Measurements from ENCODE around the gene FSTL4.

Gene FSTL4

DNA sequence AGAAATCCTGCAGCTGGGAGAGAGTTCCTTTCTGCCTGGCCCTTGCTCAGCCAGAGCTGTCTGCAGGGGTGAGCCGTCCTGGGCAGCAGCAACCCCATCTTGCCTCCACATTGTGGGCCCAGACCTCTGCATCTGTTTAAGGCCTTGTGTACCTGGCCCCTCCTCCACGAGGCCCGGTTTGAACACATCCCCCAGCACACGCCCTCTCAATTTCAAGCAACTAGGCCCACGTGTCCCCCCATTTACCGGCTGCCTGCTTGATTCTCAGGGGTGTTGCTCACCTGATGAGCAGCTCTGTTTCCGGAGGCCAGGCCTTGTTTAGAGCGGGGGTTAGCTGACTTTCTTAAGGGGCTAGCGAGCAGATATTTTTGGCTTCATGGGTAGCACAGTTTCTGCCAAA, 378.7 kb downstream of the FSTL4 start:
- no peaks in the 10 kb centered on the region for H3K79me2 ChIP-seq (ENCODE audit: insufficient read depth, low read length)
- H3K4me1 ChIP-seq (ENCODE audit: insufficient read depth, low read length, severe bottlenecking), result no peaks in the 10 kb centered on the region
- no peak overlapping the region for H3K4me2 ChIP-seq (ENCODE audit: low read length)
- H4K20me1 ChIP-seq (ENCODE audit: insufficient read depth, low read length), result no peaks in the 10 kb centered on the region
- H2AFZ ChIP-seq (ENCODE audit: low read length), result no peak overlapping the region
- TF ChIP-seq, protein P1, sequence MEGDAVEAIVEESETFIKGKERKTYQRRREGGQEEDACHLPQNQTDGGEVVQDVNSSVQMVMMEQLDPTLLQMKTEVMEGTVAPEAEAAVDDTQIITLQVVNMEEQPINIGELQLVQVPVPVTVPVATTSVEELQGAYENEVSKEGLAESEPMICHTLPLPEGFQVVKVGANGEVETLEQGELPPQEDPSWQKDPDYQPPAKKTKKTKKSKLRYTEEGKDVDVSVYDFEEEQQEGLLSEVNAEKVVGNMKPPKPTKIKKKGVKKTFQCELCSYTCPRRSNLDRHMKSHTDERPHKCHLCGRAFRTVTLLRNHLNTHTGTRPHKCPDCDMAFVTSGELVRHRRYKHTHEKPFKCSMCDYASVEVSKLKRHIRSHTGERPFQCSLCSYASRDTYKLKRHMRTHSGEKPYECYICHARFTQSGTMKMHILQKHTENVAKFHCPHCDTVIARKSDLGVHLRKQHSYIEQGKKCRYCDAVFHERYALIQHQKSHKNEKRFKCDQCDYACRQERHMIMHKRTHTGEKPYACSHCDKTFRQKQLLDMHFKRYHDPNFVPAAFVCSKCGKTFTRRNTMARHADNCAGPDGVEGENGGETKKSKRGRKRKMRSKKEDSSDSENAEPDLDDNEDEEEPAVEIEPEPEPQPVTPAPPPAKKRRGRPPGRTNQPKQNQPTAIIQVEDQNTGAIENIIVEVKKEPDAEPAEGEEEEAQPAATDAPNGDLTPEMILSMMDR (IDR thresholded peaks at IDR 0.05; ENCODE audit: low read length), result no peak
- H3K4me3 ChIP-seq (ENCODE audit: low read depth, low read length, poor library complexity, severe bottlenecking), result no peak overlapping the region
- H3K9me2 ChIP-seq (ENCODE audit: low read depth, low read length), result no peaks in the 10 kb centered on the region
- H3K36me3 ChIP-seq (ENCODE audit: insufficient read depth, low read length), result no peaks in the 10 kb centered on the region
- H3F3A ChIP-seq (ENCODE audit: insufficient read depth, low read length), result no peaks in the 10 kb centered on the region
- H3K27ac ChIP-seq (ENCODE audit: low read depth, low read length, poor library complexity, severe bottlenecking), result no peak overlapping the region
- peaks cover 8% of the 10 kb centered on the region; the same call in 1 of the 2 replicates for H3K27me3 ChIP-seq (ENCODE audit: insufficient read depth, low read length)
- no peaks in the 10 kb centered on the region for H3K9me3 ChIP-seq (ENCODE audit: low read length)
- H3K9ac ChIP-seq (ENCODE audit: low read length), result no peak overlapping the region

DNA sequence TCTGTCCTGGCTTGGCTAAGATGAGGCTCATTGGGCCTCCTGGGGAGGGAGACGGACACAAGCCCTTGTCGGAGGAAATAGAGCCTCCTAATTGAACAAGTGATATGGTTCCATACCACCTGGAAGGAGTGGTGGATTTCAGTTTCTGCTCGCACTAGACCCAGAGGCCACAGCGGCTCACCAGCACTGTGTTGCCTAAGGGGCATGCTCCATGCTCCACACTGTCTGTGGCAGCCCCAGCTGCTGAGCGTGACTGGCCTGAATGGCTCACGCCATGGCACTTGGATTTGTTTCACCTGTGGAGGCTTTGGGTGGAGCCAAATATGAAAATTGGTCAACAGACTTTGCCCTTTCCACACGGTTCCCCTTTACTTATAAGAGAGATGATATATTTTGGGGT, 379.4 kb downstream of the FSTL4 start:
- no peaks in the 10 kb centered on the region for H3K9me2 ChIP-seq (ENCODE audit: low read depth, low read length)
- H4K20me1 ChIP-seq (ENCODE audit: insufficient read depth, low read length), result no peaks in the 10 kb centered on the region
- H3K4me3 ChIP-seq (ENCODE audit: low read depth, low read length, poor library complexity, severe bottlenecking), result no peak overlapping the region
- H3K9ac ChIP-seq (ENCODE audit: low read length), result no peak overlapping the region
- no peak overlapping the region for H3K4me2 ChIP-seq (ENCODE audit: low read length)
- no peaks in the 10 kb centered on the region for H3K79me2 ChIP-seq (ENCODE audit: insufficient read depth, low read length)
- H3F3A ChIP-seq (ENCODE audit: insufficient read depth, low read length), result no peaks in the 10 kb centered on the region
- no peaks in the 10 kb centered on the region for H3K36me3 ChIP-seq (ENCODE audit: insufficient read depth, low read length)
- peaks cover 8% of the 10 kb centered on the region; the same call in 1 of the 2 replicates for H3K27me3 ChIP-seq (ENCODE audit: insufficient read depth, low read length)
- H3K9me3 ChIP-seq (ENCODE audit: low read length), result no peaks in the 10 kb centered on the region
- no peaks in the 10 kb centered on the region for H3K4me1 ChIP-seq (ENCODE audit: insufficient read depth, low read length, severe bottlenecking)
- TF ChIP-seq, protein P1 (IDR thresholded peaks at IDR 0.05; ENCODE audit: low read length), result no peak
- no peak for TF ChIP-seq EZH2 (IDR thresholded peaks at IDR 0.05; ENCODE audit: borderline replicate concordance, low read length)
- H3K27ac ChIP-seq (ENCODE audit: low read depth, low read length, poor library complexity, severe bottlenecking), result no peak overlapping the region
- H2AFZ ChIP-seq (ENCODE audit: low read length), result no peak overlapping the region

DNA sequence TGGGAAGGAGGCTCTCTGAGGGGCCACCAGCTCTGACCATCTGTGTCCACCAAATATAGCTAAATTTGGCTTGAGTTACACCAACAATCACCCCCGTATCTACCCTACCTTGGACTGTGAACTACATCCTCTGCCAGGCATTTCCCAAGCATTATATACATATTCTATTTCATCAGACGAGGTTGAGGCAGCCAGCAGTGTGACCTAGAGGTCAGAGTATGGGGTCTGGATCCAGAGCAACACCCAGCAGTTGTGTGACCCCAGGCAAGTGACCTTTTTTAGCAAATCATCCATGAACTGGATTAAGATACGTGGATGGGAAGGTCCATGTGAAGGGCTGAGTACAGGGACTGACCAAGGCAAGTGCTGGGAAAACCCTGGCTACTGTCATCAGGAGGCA, 379.9 kb downstream of the FSTL4 start:
- H3K79me2 ChIP-seq (ENCODE audit: insufficient read depth, low read length), result no peaks in the 10 kb centered on the region
- no peak overlapping the region for H3K4me2 ChIP-seq (ENCODE audit: low read length)
- no peak overlapping the region for H3K9ac ChIP-seq (ENCODE audit: low read length)
- no peaks in the 10 kb centered on the region for H4K20me1 ChIP-seq (ENCODE audit: insufficient read depth, low read length)
- H3K9me3 ChIP-seq (ENCODE audit: low read length), result no peaks in the 10 kb centered on the region
- TF ChIP-seq, protein P1 (IDR thresholded peaks at IDR 0.05; ENCODE audit: low read length), result no peak
- no peak for TF ChIP-seq EZH2 (IDR thresholded peaks at IDR 0.05; ENCODE audit: borderline replicate concordance, low read length)
- no peak overlapping the region for H2AFZ ChIP-seq (ENCODE audit: low read length)
- no peak overlapping the region for H3K27ac ChIP-seq (ENCODE audit: low read depth, low read length, poor library complexity, severe bottlenecking)
- peaks cover 8% of the 10 kb centered on the region; the same call in 1 of the 2 replicates for H3K27me3 ChIP-seq (ENCODE audit: insufficient read depth, low read length)
- H3K4me1 ChIP-seq (ENCODE audit: insufficient read depth, low read length, severe bottlenecking), result no peaks in the 10 kb centered on the region
- H3F3A ChIP-seq (ENCODE audit: insufficient read depth, low read length), result no peaks in the 10 kb centered on the region
- H3K4me3 ChIP-seq (ENCODE audit: low read depth, low read length, poor library complexity, severe bottlenecking), result no peak overlapping the region
- H3K36me3 ChIP-seq (ENCODE audit: insufficient read depth, low read length), result no peaks in the 10 kb centered on the region
- H3K9me2 ChIP-seq (ENCODE audit: low read depth, low read length), result no peaks in the 10 kb centered on the region
